Inflammatory macrophage (primary cell): ENCODE data around the gene UAP1.
A peak's percentile ranks its signal among the peaks of the same experiment; 100 is the strongest.
"Not testable (repeated sequence)": the region's sequence is repeated elsewhere in the genome, so short reads cannot be mapped to it uniquely, and the experiment has no call there.

Source experiments
- DNase-seq, 2 donors: peaks; one replicate each; pipeline ENCODE4 v3.0.0-alpha.2; 2020 to 2022

The UAP1 gene

GRCh38 chr1:162565460-162565859 is 3.9 kb downstream of the UAP1 start:
- no peak for DNase-seq

GRCh38 chr1:162566870-162567269 is 5.3 kb downstream of the UAP1 start:
- no peak for DNase-seq

GRCh38 chr1:162568802-162569201 is 7.3 kb downstream of the UAP1 start:
- no peak for DNase-seq

DNA sequence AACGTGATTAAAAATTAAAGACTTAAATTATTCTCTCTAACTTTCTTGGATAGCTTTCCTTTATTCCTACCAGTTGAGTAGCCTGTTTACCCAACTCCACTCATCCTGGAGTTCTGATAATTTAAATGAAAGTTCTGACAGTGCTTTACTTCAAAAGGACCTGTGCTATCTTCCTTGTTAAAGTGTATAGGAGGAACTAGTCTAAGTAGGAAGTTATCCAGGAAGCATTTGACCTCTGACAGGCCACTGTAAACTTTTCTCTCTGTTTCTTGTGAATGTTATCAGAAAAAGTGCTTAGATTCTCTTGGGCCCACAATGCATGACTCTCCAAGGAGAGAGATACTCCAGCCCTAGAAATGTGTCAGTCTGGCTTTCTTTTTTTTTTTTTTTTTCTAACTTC is 9.2 kb downstream of the UAP1 start:
- peak in 1 of 2 donors; percentile 3 for DNase-seq

DNA sequence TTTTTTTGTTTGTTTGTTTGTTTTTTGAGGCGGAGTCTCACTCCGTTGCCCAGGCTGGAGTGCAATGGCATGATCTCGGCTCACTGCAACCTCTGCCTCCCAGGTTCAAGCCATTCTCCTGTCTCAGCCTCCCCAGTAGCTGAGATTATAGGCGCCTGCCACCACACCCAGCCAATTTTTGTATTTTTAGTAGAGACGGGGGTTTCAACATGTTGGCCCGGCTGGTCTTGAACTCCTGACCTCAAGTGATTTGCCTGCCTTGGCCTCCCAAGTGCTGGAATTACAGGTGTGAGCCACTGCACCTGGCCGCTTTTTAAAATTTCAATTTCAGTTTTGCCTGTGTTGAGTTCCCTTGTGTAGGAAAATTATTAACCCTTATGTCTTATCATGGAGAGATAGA is 9.6 kb downstream of the UAP1 start:
- not testable (repeated sequence) for DNase-seq

GRCh38 chr1:162571696-162572095 is 10.2 kb downstream of the UAP1 start:
- no peak for DNase-seq

DNA sequence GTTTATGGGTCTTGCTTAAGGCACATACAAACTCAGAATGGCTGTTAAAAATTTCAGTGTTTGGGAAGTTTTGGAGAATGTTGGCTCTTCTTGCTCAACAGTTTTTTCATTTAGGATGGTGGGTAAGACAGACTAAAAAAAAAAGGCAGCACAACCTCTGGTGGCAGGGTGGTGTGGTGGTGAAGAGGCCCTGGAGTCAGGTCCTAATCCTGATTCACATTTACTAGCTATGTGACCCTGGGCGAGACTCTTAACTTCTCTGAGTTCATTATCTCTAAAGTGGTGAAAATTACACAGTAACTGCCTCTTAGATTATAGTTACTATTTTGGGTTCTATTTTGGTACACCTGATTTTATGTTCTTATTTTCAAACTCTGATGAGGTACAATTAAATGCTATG is 11.6 kb downstream of the UAP1 start:
- DNase-seq, result no peak

- DNase-seq, result no peak
Measured at GRCh38 chr1:162578071-162578700, 16.7 kb downstream of the UAP1 start.

DNA sequence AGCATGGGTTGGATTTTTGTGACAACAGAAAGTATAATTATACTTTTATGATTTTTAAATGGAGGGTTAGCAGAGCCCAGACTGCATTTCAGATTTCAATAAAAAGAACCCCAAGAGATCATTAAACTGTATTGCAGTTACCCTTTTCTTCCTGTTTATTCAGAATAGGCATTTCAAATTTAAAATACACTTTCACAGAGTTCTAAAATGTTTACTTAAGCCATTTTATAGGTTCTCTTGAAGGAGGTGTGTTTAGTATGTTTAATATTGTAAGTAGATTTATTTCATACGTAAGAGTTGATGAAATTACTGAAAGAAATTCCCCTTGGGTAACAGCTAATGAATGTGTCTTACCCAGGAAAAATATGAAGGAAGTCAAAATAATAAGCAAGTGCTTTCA is 17.4 kb downstream of the UAP1 start:
- no peak for DNase-seq

DNA sequence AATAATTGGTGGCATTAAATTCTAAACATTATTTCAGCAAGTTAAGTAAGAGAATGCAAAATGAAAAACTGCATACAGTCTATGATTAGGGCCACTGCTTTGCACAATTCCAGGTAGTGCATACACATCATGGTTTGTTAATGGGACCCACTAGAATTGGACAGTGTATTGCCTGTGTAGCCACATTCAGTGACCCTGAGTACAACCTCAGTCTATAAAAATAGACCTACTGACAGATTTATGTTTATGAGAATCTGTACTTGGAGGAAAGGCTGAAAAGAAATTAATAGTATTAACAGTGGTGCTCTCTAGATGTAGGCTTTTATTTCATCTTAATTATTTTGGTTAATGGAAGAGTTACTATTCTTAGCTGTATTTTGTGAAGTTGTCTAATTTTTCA is 18.8 kb downstream of the UAP1 start:
- no peak for DNase-seq

- not testable (repeated sequence) for DNase-seq
Measured at GRCh38 chr1:162582901-162583300, 21.4 kb downstream of the UAP1 start.

- not testable (repeated sequence) for DNase-seq
Measured at GRCh38 chr1:162585101-162585500, 23.6 kb downstream of the UAP1 start.

GRCh38 chr1:162587347-162587746 is 25.8 kb downstream of the UAP1 start:
- no peak for DNase-seq

- no peak for DNase-seq
Measured at GRCh38 chr1:162587761-162588260, 26.3 kb downstream of the UAP1 start.

GRCh38 chr1:162590101-162590500 is 28.6 kb downstream of the UAP1 start:
- DNase-seq, result no peak

- no peak for DNase-seq
Measured at GRCh38 chr1:162590686-162591085, 29.2 kb downstream of the UAP1 start.

GRCh38 chr1:162596514-162597170 is 35.1 kb downstream of the UAP1 start:
- DNase-seq, result no peak

GRCh38 chr1:162599451-162599850 is 37.9 kb downstream of the UAP1 start:
- no peak for DNase-seq

- DNase-seq, result not testable (repeated sequence)
Measured at GRCh38 chr1:162603117-162603516, 41.6 kb downstream of the UAP1 start.

DNA sequence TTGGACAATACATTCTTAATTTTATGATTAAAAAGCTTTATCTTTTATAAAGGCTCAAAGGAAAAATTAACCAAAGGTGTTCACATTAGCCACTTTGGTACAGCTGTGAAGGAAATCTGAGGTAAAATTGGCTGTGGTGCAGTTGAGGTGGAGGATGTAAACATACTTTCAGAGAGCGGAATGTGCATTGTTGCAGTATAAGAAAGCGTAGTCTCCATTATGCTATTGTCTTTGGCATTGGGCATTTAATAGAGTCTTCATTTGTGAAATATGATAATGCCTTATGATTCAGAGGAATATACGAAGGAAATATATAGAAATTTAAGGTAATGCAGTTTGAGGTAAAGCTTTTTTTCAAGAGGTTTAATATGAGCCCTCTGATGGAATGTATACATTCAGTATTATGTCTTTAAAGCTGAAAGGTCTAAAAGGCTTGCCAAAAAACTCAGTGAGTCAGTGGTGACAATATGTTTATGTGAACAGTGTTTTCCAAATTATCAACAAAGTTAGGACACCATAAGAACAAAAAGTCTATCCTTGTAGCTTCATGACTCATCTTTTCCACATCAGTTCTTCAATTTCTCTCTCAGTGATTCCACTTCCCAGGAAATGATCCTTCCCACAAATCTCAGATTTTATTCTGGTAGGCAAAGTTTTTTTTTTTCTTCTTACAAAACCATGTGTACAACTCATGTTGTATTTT is 43.9 kb downstream of the UAP1 start:
- DNase-seq, result no peak

GRCh38 chr1:162609306-162609705 is 47.8 kb downstream of the UAP1 start:
- DNase-seq, result no peak

GRCh38 chr1:162612606-162613400 is 51.3 kb downstream of the UAP1 start:
- no peak for DNase-seq

- DNase-seq, result no peak
Measured at GRCh38 chr1:162616848-162617247, 55.3 kb downstream of the UAP1 start.
